Calu3 (cell line): Measurements from ENCODE around the gene EIF3A. TPM values are rescaled to one million over a fixed set of nuclear protein-coding genes. Genes with fewer than 3 reads are reported as not detected.

Experiments
- BruUV-seq: library from RNA; stranded (reverse); fragments of 400-500 nt; replicated peaks from 2 replicates; lab custom pipeline; 2021; lab: Mats Ljungman, UMichigan
- CTCF ChIA-PET: fragments of 300-600 bp; sonication (Branson Sonifier 250); formaldehyde crosslinking; loops from one replicate; lab custom pipeline; 2022; ENCODE audit warnings: antibody characterized with exemption; lab: Charles Lee
- DNase-seq: peaks from one replicate; pipeline ENCODE4 v3.0.0; 2022
- H3K27ac Mint-ChIP-seq: one replicate; pipeline ENCODE4 v1.8.0; 2022; ENCODE audit warnings: mixed read lengths; ENCODE audit not compliant: unreplicated experiment
- H3K27me3 Mint-ChIP-seq: one replicate; pipeline ENCODE4 v1.8.0; 2022; ENCODE audit warnings: mixed read lengths; ENCODE audit not compliant: unreplicated experiment
- H3K36me3 Mint-ChIP-seq: one replicate; pipeline ENCODE4 v1.8.0; 2022; ENCODE audit warnings: mild to moderate bottlenecking, moderate library complexity, mixed read lengths; ENCODE audit not compliant: insufficient read depth, unreplicated experiment
- H3K4me1 Mint-ChIP-seq: one replicate; pipeline ENCODE4 v1.8.0; 2022; ENCODE audit warnings: mild to moderate bottlenecking, low read depth, mixed read lengths; ENCODE audit not compliant: unreplicated experiment
- H3K4me3 Mint-ChIP-seq: one replicate; pipeline ENCODE4 v1.8.0; 2022; ENCODE audit warnings: mild to moderate bottlenecking, low read depth, moderate library complexity, mixed read lengths; ENCODE audit not compliant: unreplicated experiment
- H3K9me3 Mint-ChIP-seq: one replicate; pipeline ENCODE4 v1.8.0; 2022; ENCODE audit warnings: low read depth, mixed read lengths; ENCODE audit not compliant: unreplicated experiment
- CTCF ChIP-seq: fragments of 200-600 bp; IDR thresholded peaks from one replicate; pipeline ENCODE4 v1.8.0; 2022; ENCODE audit warnings: antibody characterized with exemption; ENCODE audit not compliant: unreplicated experiment
- intact Hi-C: fragments of 100-400 bp; cut with micrococcal nuclease; formaldehyde crosslinking; loops from one replicate; pipeline ENCODE4 v1.10.0; 2022; ENCODE audit not compliant: unreplicated experiment
- total RNA-seq: library from RNA; stranded (reverse); gene quantifications from 2 replicates; pipeline ENCODE4 v1.2.3, GENCODE V29; 2022

The EIF3A gene
- total RNA-seq, 1 experiment from 2014 or later: 104 TPM

DNA sequence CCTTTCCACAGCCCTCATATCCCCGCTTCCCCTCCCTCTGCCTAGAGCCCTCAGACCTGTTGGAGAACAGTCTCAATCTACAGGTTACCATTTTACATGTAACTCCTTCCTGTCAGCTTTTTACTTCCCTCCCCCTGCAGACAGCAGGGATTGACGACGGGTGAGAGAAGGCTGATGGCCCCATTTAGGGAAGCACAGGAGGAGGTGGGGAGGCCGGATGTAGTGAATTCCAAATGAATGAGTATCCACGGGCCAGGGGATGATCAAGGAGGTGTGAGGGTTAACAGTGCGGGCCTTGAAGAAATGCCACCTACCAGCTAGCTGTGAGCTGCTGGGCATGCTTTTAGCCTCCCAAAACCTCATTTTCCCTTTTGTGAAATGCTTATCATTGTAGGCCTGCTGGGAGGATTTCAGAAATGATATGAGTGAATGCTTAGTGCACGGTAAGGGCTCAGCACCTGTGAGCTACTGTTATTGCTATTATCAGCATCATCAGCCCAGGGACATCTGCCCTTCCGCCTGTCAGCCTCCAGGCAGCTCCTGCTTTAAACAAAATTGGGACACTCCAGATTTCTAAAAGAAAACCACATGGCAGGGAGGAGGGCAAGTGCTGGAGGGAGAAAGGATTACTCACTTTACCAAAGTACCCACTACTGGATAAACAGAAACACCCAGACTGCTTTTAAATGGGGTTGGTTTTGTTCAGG, 57.6 kb downstream of the EIF3A start:
- TF ChIP-seq CTCF: no peak
- H3K27me3 Mint-ChIP-seq: no peaks in the 10 kb centered on the region
- DNase-seq: no peak
- no peak overlapping the region for H3K27ac Mint-ChIP-seq
- H3K4me1 Mint-ChIP-seq: peaks cover 39% of the 10 kb centered on the region
- CTCF ChIA-PET: no interaction called here
- H3K4me3 Mint-ChIP-seq: no peak overlapping the region
- no peaks in the 10 kb centered on the region for H3K9me3 Mint-ChIP-seq
- intact Hi-C loops: loop anchor here (10.0 kb wide), 2 partner anchors 108 to 188 kb away; no protein-coding TSS in a partner anchor
- no peaks in the 10 kb centered on the region for H3K36me3 Mint-ChIP-seq
- no TSS peak for BruUV-seq

- no peaks in the 10 kb centered on the region for H3K9me3 Mint-ChIP-seq
- no peak overlapping the region for H3K4me3 Mint-ChIP-seq
- intact Hi-C loops: loop anchor here (10.0 kb wide), 2 partner anchors 106 to 186 kb away; no protein-coding TSS in a partner anchor
- no peaks in the 10 kb centered on the region for H3K27me3 Mint-ChIP-seq
- H3K4me1 Mint-ChIP-seq: peaks cover 28% of the 10 kb centered on the region
- no TSS peak for BruUV-seq
- no peak for TF ChIP-seq CTCF
- DNase-seq: no peak
- CTCF ChIA-PET: no interaction called here
- H3K27ac Mint-ChIP-seq: no peak overlapping the region
- no peaks in the 10 kb centered on the region for H3K36me3 Mint-ChIP-seq
Observed at GRCh38 chr10:119020627-119020946, 60.0 kb downstream of the EIF3A start.

- Mint-ChIP-seq H3K4me1 (peaks cover 11% of the 10 kb centered on the region), H3K27me3 (no peaks in the 10 kb centered on the region), H3K36me3 (peaks cover 4% of the 10 kb centered on the region), H3K4me3 (no peak overlapping the region), H3K27ac (no peak overlapping the region), H3K9me3 (no peaks in the 10 kb centered on the region)
- CTCF ChIA-PET: interaction anchor here (0.6 to 0.8 kb wide), 2 partner anchors 94 to 252 kb away, joined by 3 to 4 read pairs; partner anchors contain the start of gene CACUL1
- no peak for TF ChIP-seq CTCF
- BruUV-seq: no TSS peak
- DNase-seq: no peak
- intact Hi-C loops: loop anchor here (10.0 kb wide), 1 partner anchor 152 kb away; no protein-coding TSS in a partner anchor
Observed at GRCh38 chr10:119007211-119007574, 73.4 kb downstream of the EIF3A start.

- intact Hi-C loops: loop anchor here (10.0 kb wide), 1 partner anchor 152 kb away; no protein-coding TSS in a partner anchor
- H3K27ac Mint-ChIP-seq: no peak overlapping the region
- H3K9me3 Mint-ChIP-seq: no peaks in the 10 kb centered on the region
- peaks cover 11% of the 10 kb centered on the region for H3K4me1 Mint-ChIP-seq
- peak; percentile 49 for DNase-seq
- peaks cover 4% of the 10 kb centered on the region for H3K36me3 Mint-ChIP-seq
- no TSS peak for BruUV-seq
- no peak for TF ChIP-seq CTCF
- H3K4me3 Mint-ChIP-seq: no peak overlapping the region
- CTCF ChIA-PET: interaction anchor here (0.5 to 0.9 kb wide), 4 partner anchors 19 to 252 kb away, joined by 3 to 6 read pairs (median 4); partner anchors contain the start of gene CACUL1
- no peaks in the 10 kb centered on the region for H3K27me3 Mint-ChIP-seq
Observed at GRCh38 chr10:119006451-119007210, 74.0 kb downstream of the EIF3A start.
